Endothelial cell (in vitro differentiated cells): ENCODE results near the gene RABGAP1. TPM values are rescaled to one million over a fixed set of nuclear protein-coding genes. Genes with fewer than 3 reads are reported as not detected.

Experiments
- DNase-seq: peaks from one replicate; pipeline ENCODE4 v3.0.0; 2021; ENCODE audit warnings: low spot score
- H3K27ac Mint-ChIP-seq: one replicate; pipeline ENCODE4 v1.8.0; 2021; ENCODE audit warnings: mixed read lengths, inconsistent platforms; ENCODE audit not compliant: unreplicated experiment
- H3K27me3 Mint-ChIP-seq: one replicate; pipeline ENCODE4 v1.8.0; 2021; ENCODE audit warnings: mild to moderate bottlenecking, moderate library complexity, mixed read lengths, inconsistent platforms; ENCODE audit not compliant: unreplicated experiment
- H3K36me3 Mint-ChIP-seq: one replicate; pipeline ENCODE4 v1.8.0; 2021; ENCODE audit warnings: mild to moderate bottlenecking, low read depth, mixed read lengths, inconsistent platforms; ENCODE audit not compliant: unreplicated experiment
- H3K4me1 Mint-ChIP-seq: one replicate; pipeline ENCODE4 v1.8.0; 2021; ENCODE audit warnings: mild to moderate bottlenecking, mixed read lengths, inconsistent platforms; ENCODE audit not compliant: unreplicated experiment
- H3K4me3 Mint-ChIP-seq: one replicate; pipeline ENCODE4 v1.8.0; 2021; ENCODE audit warnings: mild to moderate bottlenecking, mixed read lengths, inconsistent platforms; ENCODE audit not compliant: unreplicated experiment
- H3K9me3 Mint-ChIP-seq: one replicate; pipeline ENCODE4 v1.8.0; 2021; ENCODE audit warnings: mixed read lengths, inconsistent platforms; ENCODE audit not compliant: unreplicated experiment
- total RNA-seq: library from RNA; stranded (reverse); fragmentation: NEBNext Ultra II Directional; extraction: Animal tissue kit (Norgen Biotek cat#: 25700); gene quantifications from one replicate; pipeline ENCODE4 v1.2.1, GENCODE V29; 2021; ENCODE audit not compliant: unreplicated experiment
- TF ChIP-seq, protein P1 (sequence below): fragments of 200-600 bp; sonication (generic); IDR thresholded peaks from one replicate; pipeline ENCODE4 v1.5.0; 2021; ENCODE audit warnings: antibody characterized with exemption; ENCODE audit not compliant: unreplicated experiment

RABGAP1 gene
- total RNA-seq, 1 donor from 2014 or later, result 58.2 TPM

GRCh38 chr9:122931226-122932121 lies 9.3 kb upstream of the RABGAP1 start, which contains the start of gene ZBTB26:
Gene ZBTB26, minus strand, starts transcription at chr9:122931512. Its CDS starts 11,578 bp downstream, at chr9:122919934.
- no peaks in the 10 kb centered on the region for H3K36me3 Mint-ChIP-seq
- H3K27me3 Mint-ChIP-seq, result peaks cover 5% of the 10 kb centered on the region
- peaks cover 13% of the 10 kb centered on the region for H3K4me1 Mint-ChIP-seq
- DNase-seq, result peak; percentile 91
- no peak within 1 kb of the TSS for H3K4me3 Mint-ChIP-seq
- no peaks in the 10 kb centered on the region for H3K9me3 Mint-ChIP-seq
- TF ChIP-seq, protein P1, sequence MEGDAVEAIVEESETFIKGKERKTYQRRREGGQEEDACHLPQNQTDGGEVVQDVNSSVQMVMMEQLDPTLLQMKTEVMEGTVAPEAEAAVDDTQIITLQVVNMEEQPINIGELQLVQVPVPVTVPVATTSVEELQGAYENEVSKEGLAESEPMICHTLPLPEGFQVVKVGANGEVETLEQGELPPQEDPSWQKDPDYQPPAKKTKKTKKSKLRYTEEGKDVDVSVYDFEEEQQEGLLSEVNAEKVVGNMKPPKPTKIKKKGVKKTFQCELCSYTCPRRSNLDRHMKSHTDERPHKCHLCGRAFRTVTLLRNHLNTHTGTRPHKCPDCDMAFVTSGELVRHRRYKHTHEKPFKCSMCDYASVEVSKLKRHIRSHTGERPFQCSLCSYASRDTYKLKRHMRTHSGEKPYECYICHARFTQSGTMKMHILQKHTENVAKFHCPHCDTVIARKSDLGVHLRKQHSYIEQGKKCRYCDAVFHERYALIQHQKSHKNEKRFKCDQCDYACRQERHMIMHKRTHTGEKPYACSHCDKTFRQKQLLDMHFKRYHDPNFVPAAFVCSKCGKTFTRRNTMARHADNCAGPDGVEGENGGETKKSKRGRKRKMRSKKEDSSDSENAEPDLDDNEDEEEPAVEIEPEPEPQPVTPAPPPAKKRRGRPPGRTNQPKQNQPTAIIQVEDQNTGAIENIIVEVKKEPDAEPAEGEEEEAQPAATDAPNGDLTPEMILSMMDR, result no peak
- peak within 1 kb of the TSS; percentile 98 for H3K27ac Mint-ChIP-seq

GRCh38 chr9:122936464-122936863 lies 4.4 kb upstream of the RABGAP1 start:
- Mint-ChIP-seq H3K27ac (no peak overlapping the region), H3K36me3 (peaks cover 6% of the 10 kb centered on the region), H3K27me3 (peaks cover 8% of the 10 kb centered on the region), H3K4me1 (peaks cover 23% of the 10 kb centered on the region), H3K9me3 (no peaks in the 10 kb centered on the region), H3K4me3 (no peak overlapping the region)
- no peak for DNase-seq
- TF ChIP-seq, protein P1, result no peak

GRCh38 chr9:122936883-122937282 lies 3.9 kb upstream of the RABGAP1 start:
- TF ChIP-seq, protein P1, result no peak
- Mint-ChIP-seq H3K36me3 (peaks cover 6% of the 10 kb centered on the region), H3K9me3 (no peaks in the 10 kb centered on the region), H3K4me1 (peaks cover 26% of the 10 kb centered on the region), H3K27me3 (peaks cover 11% of the 10 kb centered on the region), H3K4me3 (no peak overlapping the region), H3K27ac (no peak overlapping the region)
- no peak for DNase-seq

DNA sequence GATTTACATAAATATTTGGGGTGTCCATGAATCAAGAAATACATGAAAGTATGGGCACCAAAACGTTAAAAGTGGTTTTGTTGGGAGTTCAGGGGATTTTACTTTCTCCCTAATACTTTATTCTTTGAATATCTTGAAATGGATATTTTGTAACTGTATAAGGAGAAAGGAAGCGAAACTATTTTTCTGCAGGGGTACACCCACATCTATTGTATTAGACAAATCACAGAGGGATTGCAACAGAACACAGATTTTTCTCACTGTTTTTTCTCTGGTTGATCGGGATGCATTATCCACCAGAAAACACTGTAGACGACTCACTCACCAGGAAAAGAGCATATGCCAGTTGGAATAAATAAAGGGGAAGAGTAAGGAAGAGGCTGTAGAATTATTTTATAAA lies 1.2 kb upstream of the RABGAP1 start:
- no peak for DNase-seq
- H3K36me3 Mint-ChIP-seq, result peaks cover 6% of the 10 kb centered on the region
- TF ChIP-seq, protein P1, result no peak
- H3K4me3 Mint-ChIP-seq, result peak overlapping the region; percentile 59
- no peak overlapping the region for H3K27ac Mint-ChIP-seq
- H3K4me1 Mint-ChIP-seq, result peaks cover 22% of the 10 kb centered on the region
- peaks cover 6% of the 10 kb centered on the region for H3K27me3 Mint-ChIP-seq
- no peaks in the 10 kb centered on the region for H3K9me3 Mint-ChIP-seq

- TF ChIP-seq, protein P1, result no peak
- H3K27ac Mint-ChIP-seq, result peak overlapping the region; percentile 84
- H3K27me3 Mint-ChIP-seq, result peaks cover 6% of the 10 kb centered on the region
- H3K4me3 Mint-ChIP-seq, result peak overlapping the region; percentile 91
- peaks cover 6% of the 10 kb centered on the region for H3K36me3 Mint-ChIP-seq
- no peaks in the 10 kb centered on the region for H3K9me3 Mint-ChIP-seq
- no peak for DNase-seq
- H3K4me1 Mint-ChIP-seq, result peaks cover 18% of the 10 kb centered on the region
These were observed 419 bp upstream of the RABGAP1 start for GRCh38 chr9:122940454-122940748.
